KMS-11 (cell line): Measurements from ENCODE around the gene CSNK1G2.

ENCODE experiments used
- H2AFZ ChIP-seq: fragments of 200-600 bp; sonication (generic); 2 replicates; pipeline ENCODE4 v1.6.1; 2016; ENCODE audit warnings: antibody characterized with exemption, mixed run types, low read depth
- H3K27ac ChIP-seq: fragments of 200-600 bp; sonication (generic); 2 replicates; pipeline ENCODE4 v1.6.1; 2016; ENCODE audit warnings: mild to moderate bottlenecking, mixed run types
- H3K27me3 ChIP-seq: fragments of 200-600 bp; sonication (generic); 2 replicates; pipeline ENCODE4 v1.6.1; 2017; ENCODE audit warnings: mild to moderate bottlenecking, low read depth, mixed run types, moderate library complexity; ENCODE audit not compliant: insufficient read depth
- H3K36me3 ChIP-seq: fragments of 200-600 bp; sonication (generic); 2 replicates; pipeline ENCODE4 v1.6.1; 2017; ENCODE audit warnings: mild to moderate bottlenecking, mixed run types; ENCODE audit not compliant: insufficient read depth
- H3K4me1 ChIP-seq: fragments of 200-600 bp; sonication (generic); 2 replicates; pipeline ENCODE4 v1.6.1; 2016; ENCODE audit warnings: mild to moderate bottlenecking, low read depth, mixed run types; ENCODE audit not compliant: poor library complexity, severe bottlenecking
- H3K4me2 ChIP-seq: fragments of 200-600 bp; sonication (generic); 2 replicates; pipeline ENCODE4 v1.7.0; 2016; ENCODE audit warnings: mild to moderate bottlenecking, mixed run types
- H3K4me3 ChIP-seq: fragments of 200-600 bp; sonication (generic); IDR thresholded peaks from 2 replicates; pipeline ENCODE4 v1.6.1; 2017; ENCODE audit warnings: low read depth, low read length, mixed read lengths; ENCODE audit not compliant: insufficient read depth
- H3K79me2 ChIP-seq: fragments of 200-600 bp; sonication (generic); 2 replicates; pipeline ENCODE4 v1.6.1; 2016; ENCODE audit warnings: low read depth, mixed run types; ENCODE audit not compliant: insufficient read depth
- H3K9ac ChIP-seq: fragments of 200-600 bp; sonication (generic); 2 replicates; pipeline ENCODE4 v1.6.1; 2016; ENCODE audit warnings: mild to moderate bottlenecking, mixed run types
- H4K20me1 ChIP-seq: fragments of 200-600 bp; sonication (generic); 2 replicates; pipeline ENCODE4 v1.6.1; 2016; ENCODE audit warnings: mild to moderate bottlenecking, mixed run types; ENCODE audit not compliant: insufficient read depth
- TF ChIP-seq, protein P1 (sequence below): fragments of 200-600 bp; sonication (generic); conservative IDR thresholded peaks from 2 replicates; pipeline ENCODE4 v1.6.1; 2017; ENCODE audit warnings: low read depth, mild to moderate bottlenecking, antibody characterized with exemption, low read length, moderate library complexity, mixed read lengths

Gene CSNK1G2

DNA sequence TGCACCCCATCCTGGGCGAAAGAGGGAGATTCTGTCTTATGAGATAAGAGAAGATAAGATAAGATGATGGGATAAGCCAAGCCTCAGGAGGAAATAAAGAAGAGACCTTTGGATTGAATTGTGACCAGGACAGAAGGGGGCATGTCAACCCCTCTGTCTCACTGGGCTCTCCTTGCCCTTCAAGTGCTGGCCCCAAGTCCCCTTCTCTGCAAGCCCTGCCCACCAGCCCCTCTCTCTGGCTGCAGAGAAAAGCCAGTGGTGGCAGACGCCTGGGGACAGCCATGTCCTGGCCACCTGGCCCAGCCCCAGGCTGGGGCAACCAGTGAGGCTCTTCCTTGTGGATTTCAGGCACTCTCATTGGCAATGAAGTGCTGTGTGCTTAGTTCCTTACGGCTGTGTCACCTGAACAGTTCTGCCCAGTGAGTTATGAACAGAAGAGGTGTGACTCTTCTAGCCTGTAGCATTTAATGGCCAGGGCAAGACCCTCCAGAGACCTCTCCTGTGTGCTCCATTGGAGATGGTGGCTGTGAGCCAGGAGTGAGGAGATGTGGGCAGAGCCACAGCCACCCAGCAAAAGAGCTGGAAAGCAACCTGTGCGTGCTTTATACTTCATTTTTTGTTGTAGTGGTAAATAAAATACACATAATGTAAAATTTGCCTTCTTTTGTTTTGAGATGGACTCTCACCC, 80.6 kb downstream of the CSNK1G2 start:
- no peak overlapping the region for H3K27ac ChIP-seq
- H3K9ac ChIP-seq = no peak overlapping the region
- H3K79me2 ChIP-seq = no peaks in the 10 kb centered on the region
- no peak overlapping the region for H2AFZ ChIP-seq
- no peaks in the 10 kb centered on the region for H3K27me3 ChIP-seq
- H3K4me1 ChIP-seq = peaks cover 9% of the 10 kb centered on the region
- H3K4me3 ChIP-seq = no peak overlapping the region
- TF ChIP-seq, protein P1, sequence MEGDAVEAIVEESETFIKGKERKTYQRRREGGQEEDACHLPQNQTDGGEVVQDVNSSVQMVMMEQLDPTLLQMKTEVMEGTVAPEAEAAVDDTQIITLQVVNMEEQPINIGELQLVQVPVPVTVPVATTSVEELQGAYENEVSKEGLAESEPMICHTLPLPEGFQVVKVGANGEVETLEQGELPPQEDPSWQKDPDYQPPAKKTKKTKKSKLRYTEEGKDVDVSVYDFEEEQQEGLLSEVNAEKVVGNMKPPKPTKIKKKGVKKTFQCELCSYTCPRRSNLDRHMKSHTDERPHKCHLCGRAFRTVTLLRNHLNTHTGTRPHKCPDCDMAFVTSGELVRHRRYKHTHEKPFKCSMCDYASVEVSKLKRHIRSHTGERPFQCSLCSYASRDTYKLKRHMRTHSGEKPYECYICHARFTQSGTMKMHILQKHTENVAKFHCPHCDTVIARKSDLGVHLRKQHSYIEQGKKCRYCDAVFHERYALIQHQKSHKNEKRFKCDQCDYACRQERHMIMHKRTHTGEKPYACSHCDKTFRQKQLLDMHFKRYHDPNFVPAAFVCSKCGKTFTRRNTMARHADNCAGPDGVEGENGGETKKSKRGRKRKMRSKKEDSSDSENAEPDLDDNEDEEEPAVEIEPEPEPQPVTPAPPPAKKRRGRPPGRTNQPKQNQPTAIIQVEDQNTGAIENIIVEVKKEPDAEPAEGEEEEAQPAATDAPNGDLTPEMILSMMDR = no peak
- H4K20me1 ChIP-seq = no peaks in the 10 kb centered on the region
- no peaks in the 10 kb centered on the region for H3K36me3 ChIP-seq
- no peak overlapping the region for H3K4me2 ChIP-seq

DNA sequence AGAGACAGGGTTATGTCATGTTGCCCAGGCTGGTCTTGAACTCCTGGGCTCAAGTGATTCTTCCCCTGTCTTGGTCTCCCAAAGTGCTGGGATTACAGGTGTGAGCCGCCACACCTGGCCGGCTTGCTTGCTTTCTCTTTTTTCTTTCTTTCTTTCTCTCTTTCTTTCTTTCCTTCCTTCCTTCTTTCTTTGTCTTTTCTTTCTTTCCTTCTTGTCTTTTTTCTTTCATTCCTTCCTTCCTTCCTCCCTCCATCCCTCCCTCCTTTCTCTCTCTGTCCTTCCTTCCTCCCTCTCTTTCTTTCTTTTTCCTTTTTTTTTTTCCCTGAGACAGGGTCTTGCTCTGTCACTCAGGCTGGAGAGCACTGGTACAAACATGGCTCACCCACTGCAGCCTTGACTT, 81.3 kb downstream of the CSNK1G2 start:
- Histone ChIP-seq H4K20me1 (no peaks in the 10 kb centered on the region), H2AFZ (no peak overlapping the region), H3K27me3 (no peaks in the 10 kb centered on the region), H3K4me2 (no peak overlapping the region), H3K4me3 (no peak overlapping the region), H3K4me1 (peaks cover 9% of the 10 kb centered on the region), H3K27ac (no peak overlapping the region), H3K36me3 (no peaks in the 10 kb centered on the region), H3K79me2 (no peaks in the 10 kb centered on the region), H3K9ac (no peak overlapping the region)
- TF ChIP-seq, protein P1 = no peak

DNA sequence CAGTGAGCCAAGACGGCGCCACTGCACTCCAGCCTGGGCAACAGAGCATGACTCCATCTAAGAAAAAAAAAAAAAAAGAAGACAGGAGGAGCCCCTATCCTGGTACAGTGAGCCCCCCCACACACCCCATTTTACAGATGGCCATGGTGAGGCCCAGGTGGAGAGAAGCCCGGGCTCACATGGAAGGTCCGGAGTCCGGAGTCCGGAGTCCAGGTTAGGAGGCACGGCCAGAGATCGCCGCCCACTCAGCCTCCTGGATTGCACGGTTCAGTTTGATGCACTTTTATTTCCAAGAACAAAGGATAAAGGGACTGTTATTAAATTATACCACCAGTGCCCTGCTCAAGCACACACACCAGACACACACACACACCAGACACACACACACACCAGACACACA, 85.8 kb downstream of the CSNK1G2 start:
- Histone ChIP-seq H3K27me3 (no peaks in the 10 kb centered on the region), H3K4me3 (no peak overlapping the region), H3K9ac (no peak overlapping the region), H3K27ac (no peak overlapping the region), H3K36me3 (no peaks in the 10 kb centered on the region), H3K79me2 (no peaks in the 10 kb centered on the region), H3K4me1 (peaks cover 3% of the 10 kb centered on the region), H2AFZ (no peak overlapping the region), H4K20me1 (no peaks in the 10 kb centered on the region), H3K4me2 (no peak overlapping the region)
- TF ChIP-seq, protein P1 = no peak

DNA sequence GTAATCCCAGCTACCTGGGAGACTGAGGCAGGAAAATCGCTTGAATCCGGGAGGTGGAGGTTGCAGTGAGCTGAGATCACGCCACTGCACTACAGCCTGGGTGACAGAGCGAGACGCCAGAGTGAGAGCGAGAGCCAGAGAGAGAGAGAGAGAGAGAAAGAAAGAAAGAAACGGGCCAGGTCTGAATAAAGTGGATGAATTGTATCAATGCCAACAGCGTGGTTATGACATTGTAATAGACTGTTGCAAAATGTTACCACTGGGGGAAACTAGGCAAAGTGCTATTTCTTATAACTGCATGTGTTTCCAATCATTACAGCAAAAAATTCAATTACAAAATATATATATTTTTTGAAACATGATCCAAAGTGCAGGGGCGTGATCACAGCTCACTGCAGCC, 86.4 kb downstream of the CSNK1G2 start:
- H3K4me1 ChIP-seq = peaks cover 9% of the 10 kb centered on the region
- no peak overlapping the region for H3K4me3 ChIP-seq
- no peaks in the 10 kb centered on the region for H3K27me3 ChIP-seq
- H3K79me2 ChIP-seq = no peaks in the 10 kb centered on the region
- no peak overlapping the region for H3K9ac ChIP-seq
- H3K4me2 ChIP-seq = no peak overlapping the region
- TF ChIP-seq, protein P1 = no peak
- H2AFZ ChIP-seq = no peak overlapping the region
- no peak overlapping the region for H3K27ac ChIP-seq
- no peaks in the 10 kb centered on the region for H3K36me3 ChIP-seq
- H4K20me1 ChIP-seq = no peaks in the 10 kb centered on the region
